GM12874 (cell line): ENCODE data around the gene MGAT5.

ENCODE experiments used
- CTCF ChIP-seq: IDR thresholded peaks from 2 replicates; pipeline ENCODE4 v1.5.1; 2011; ENCODE audit warnings: low read depth, mild to moderate bottlenecking, control low read depth, low read length, moderate library complexity; ENCODE audit not compliant: insufficient read depth

MGAT5 gene

GRCh38 chr2:134231301-134231964 lies 22.4 kb upstream of the MGAT5 start:
- no peak for TF ChIP-seq CTCF

GRCh38 chr2:134231965-134232340 lies 21.9 kb upstream of the MGAT5 start:
- no peak for TF ChIP-seq CTCF

- no peak for TF ChIP-seq CTCF
These were observed 21.4 kb upstream of the MGAT5 start for GRCh38 chr2:134232461-134232860.

- TF ChIP-seq CTCF, result no peak
These were observed 20.8 kb upstream of the MGAT5 start for GRCh38 chr2:134232868-134233727.

GRCh38 chr2:134233728-134234136 lies 20.1 kb upstream of the MGAT5 start:
- TF ChIP-seq CTCF, result no peak

GRCh38 chr2:134234535-134234934 lies 19.3 kb upstream of the MGAT5 start:
- TF ChIP-seq CTCF, result no peak

- TF ChIP-seq CTCF, result no peak
These were observed 18.2 kb upstream of the MGAT5 start for GRCh38 chr2:134235510-134236144.
